HG03039 (cell line): ENCODE measurements around the gene CPD.
A peak's percentile ranks its signal among the peaks of the same experiment; 100 is the strongest.

ENCODE experiments used
- ATAC-seq: cut with Tn5 transposase; IDR thresholded peaks from one replicate; pipeline ENCODE4 v1.9.1; 2021; ENCODE audit warnings: mild to moderate bottlenecking, moderate library complexity; ENCODE audit not compliant: unreplicated experiment

Gene CPD

GRCh38 chr17:30352240-30352814, 26.4 kb upstream of the CPD start:
- ATAC-seq, result no peak

DNA sequence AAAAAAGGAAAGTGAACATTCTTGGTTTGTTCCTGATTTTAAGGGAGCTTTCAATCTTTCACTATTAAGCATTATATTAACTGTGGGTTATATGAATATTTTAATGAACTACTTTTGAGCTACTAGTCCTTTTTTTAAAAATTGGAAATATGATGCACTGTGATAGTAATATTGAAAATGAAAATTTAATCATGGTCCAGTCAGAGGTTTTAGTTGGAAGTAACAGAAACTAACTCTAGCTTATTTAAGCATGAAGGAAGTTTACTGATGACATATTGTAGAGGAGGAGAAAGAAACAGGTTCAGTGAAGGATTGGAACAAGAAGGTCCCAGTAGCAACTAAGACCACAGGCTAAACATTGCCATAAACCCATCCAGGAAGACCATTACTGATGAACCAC, 24.0 kb upstream of the CPD start:
- ATAC-seq, result no peak

DNA sequence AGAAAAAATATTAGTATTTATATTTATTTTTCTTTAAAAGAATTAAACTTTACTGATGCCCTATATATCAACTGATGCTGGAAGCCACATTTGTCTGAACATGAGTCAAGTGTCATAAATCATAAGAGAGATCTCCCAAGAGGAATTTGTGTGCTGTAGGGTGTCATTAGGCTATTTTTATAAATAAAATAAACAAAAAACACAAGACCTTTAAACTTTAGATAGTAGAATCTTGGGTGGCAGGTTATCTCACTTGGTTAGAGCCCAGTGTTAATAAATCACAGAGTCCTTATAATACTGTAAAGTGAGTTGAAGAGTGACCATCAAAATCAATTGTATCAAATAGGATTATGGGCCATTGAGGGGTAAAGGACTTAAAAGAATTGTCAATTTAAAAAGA, 21.3 kb upstream of the CPD start:
- no peak for ATAC-seq

- no peak for ATAC-seq
Measured at GRCh38 chr17:30358055-30358760, 20.5 kb upstream of the CPD start.

DNA sequence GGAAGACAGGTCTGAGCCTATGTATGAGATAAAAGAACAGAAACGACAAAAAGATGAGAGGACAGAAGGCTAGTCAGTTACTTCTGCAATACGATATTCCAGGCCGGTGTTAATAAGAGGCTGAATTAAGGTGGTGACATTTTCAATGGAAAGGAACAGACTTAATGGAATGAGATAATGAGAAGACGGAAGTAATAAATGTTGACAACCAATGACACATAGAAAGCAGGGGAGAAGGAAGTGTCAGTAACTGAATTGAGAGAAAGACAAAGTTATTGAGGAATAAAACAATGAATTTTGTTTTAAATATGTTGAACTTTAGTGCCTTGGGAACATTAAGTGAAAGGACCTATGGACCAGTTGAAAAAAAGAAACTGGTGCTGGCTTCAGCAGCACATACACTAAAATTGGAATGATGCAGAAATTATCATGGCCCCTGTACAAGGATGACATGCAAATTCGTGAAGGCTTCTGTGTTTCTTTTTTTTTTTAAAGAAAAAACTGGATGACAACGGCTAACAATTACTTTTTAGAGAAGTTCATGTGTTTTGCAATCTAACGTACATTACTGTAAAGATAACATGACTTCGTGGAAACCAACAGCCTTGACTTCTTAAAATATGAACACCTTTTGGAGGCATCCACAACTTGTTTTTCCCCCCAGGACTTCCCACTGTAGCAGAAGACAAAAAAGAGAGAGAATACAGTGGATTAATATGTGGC, 18.5 kb upstream of the CPD start:
- ATAC-seq, result no peak

- no peak for ATAC-seq
Measured at GRCh38 chr17:30361766-30362279, 16.9 kb upstream of the CPD start.

- ATAC-seq, result peak; percentile 69
Measured at GRCh38 chr17:30363715-30364202, 15.0 kb upstream of the CPD start.

DNA sequence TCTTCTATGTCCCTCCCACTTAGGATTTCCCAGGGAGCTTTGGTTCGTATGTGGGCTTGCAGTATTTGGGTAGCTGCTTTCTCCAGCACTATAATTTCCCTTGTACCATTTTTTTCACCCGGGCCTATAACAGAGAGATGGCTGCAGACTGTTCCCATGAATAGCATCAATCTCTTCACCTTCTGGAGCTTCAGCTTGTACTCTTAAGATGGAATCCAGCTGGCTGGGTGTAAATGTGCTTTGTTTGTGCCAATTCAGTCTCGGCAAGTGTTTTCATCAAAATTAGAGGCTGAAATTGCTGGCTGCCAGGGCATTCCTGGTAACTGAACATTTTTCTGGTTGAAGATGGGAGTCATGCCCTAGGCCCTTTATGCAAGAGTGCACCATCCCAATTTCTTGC, 12.2 kb upstream of the CPD start:
- no peak for ATAC-seq

GRCh38 chr17:30368912-30369720, 9.6 kb upstream of the CPD start:
- no peak for ATAC-seq

DNA sequence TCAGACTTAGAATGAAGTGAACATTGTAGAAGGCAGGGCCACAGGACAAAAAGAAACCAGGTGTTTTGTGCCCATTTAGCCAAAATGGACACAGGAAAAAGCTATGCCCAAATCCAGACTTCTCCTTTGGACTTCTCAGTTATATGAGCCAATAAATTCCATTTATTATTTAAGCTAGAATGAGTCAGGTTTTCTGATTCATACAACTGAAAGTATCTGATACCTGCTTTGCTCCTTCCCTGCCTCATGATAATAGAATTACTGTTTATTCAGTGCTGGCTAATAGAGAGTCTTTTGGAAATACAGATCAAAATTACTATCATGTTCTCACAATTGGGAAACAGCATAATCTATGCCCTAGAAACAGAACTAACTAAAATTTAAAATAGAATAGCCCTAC, 8.7 kb upstream of the CPD start:
- ATAC-seq, result no peak

DNA sequence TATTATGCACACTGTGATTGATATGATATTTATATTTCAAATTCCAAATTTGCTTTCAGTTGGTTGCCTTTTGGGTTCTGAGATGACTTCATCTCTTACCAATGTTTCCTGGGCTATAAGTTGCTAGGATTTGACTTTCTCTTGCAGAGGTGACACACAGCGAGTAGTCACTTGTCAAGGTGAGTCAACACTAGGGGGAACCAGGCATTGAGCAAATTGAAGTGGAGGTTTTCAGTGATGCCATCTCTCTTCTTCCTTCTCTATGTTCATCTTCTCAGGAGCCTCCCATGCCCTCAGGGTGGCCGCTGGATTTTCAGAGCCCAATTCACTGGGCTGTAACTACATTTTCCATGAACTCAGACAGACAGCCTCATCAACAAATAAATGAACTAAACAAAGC, 6.0 kb upstream of the CPD start:
- ATAC-seq, result no peak

- no peak for ATAC-seq
Measured at GRCh38 chr17:30375661-30376060, 3.1 kb upstream of the CPD start.

- ATAC-seq, result no peak
Measured at GRCh38 chr17:30376621-30377452, 1.9 kb upstream of the CPD start.

DNA sequence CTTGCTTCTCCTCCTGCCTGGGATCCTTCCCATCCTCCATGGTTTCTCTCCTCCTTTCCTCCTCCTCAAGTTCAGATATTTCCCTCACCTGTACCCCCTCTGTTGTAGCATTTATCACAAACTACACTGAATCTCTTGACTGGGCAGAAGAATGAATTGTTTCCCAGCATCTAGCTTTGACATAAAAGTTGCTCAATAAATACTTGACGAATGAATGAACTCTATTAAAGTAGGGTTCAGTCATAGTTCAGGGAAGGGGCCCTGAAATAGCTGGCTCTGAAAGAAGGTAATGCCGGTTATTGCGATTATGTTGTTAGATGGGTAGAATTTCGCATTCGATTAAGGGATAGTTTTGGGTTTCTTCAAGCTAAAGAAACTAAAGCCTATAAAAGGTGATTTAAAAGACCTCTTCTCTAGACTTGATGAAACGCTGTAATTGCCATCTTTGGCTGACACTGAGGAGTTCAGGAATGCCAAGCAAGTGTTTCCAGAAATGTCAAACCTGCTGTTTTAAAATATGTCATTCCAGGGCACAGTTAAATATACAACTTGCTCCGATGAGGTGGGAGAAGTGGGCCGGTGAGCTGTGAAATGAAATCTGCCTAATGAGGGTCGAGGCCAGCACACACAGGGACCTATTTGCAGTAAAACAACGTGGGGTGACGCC, 1.0 kb upstream of the CPD start:
- no peak for ATAC-seq

- no peak for ATAC-seq
Measured at GRCh38 chr17:30378241-30378824, 394 bp upstream of the CPD start.

GRCh38 chr17:30379303-30379902, 676 bp downstream of the CPD start:
- peak; percentile 10 for ATAC-seq

DNA sequence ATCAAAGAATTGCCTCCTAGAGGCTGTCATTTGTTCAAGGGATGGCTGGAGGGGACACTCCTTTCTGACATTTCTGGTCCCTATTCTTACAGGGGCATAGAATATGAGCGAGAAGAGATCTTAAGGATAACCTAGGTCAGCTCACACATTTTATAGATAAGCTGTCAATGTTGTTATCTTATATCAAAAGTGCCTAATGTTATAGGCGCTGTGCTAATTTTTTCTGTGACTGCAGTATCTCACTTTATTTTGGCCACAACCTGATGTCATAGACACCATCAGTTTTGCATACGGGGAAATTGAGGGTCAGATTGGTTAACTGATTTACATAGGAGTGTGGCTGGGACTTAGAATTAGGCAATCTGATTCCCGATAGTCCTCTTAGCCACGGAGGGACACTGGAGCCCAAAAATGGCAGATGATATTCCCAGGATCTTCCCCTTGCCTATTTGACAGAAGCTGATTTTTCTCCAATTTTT, 1.2 kb downstream of the CPD start:
- ATAC-seq, result no peak

DNA sequence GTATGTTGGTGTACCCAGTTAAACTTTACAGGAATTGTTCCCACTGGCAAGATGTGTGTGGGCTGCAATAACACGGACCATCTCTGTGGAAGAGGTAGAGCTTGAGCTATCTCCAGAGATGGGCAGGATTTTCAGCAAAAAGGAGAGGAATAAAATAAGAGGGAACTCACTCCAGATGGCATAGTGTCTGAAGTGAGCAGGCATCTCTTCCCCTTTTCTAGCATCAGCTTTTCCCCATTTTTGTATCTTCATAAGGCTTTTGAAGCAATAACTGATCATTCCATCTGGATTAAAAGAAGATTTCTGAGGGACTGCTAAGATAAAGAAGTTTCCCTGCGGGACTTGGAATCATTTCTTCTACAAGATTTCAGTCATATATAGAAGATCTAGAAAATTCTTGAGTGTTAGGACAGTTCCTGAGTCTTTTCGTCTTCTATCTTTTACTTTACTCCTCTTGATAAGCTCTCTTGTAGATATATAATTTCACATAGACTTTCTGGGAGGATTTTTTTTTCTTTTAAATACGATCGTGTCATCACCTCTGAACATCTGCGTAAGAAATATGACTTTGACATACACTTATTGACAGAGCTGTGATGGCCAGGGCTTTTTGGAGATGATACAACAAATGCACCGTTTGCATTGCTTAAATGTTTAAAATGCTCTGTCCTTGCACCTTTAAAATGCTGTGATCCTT, 2.1 kb downstream of the CPD start:
- ATAC-seq, result no peak
